Heart left ventricle (tissue), 13 donors: Measurements from ENCODE around the gene PDIK1L.

ENCODE experiments used
- POLR2A ChIP-seq, 2 donors: fragments of 450-650 bp; IDR thresholded peaks; one replicate each; pipeline ENCODE4 v1.6.1; 2017; ENCODE audit warnings: antibody characterized with exemption in 2 of 2, mild to moderate bottlenecking in 2 of 2, moderate library complexity in 2 of 2
- TF ChIP-seq, protein P1 (sequence below), 12 donors: fragments of 200-600 bp; sonication (generic) in 4 of 12; IDR thresholded peaks; one replicate each; pipeline versions ENCODE4 v1.5.0 to v1.8.0; 2018 to 2022; ENCODE audit warnings: antibody characterized with exemption in 12 of 12, mild to moderate bottlenecking in 5 of 12
- donor health status: ischemic (EF 13 %, LVEDD 7.1; RV severe dilation, severe dysfunction).
- donor health status: DM: no; HTN: yes; CAD: no.
- donor health status: DM: no; HTN: no; CAD: no.
- donor health status: ischemic (EF 25% LVEDD 6.9; RV normal size, moderate dysfunction).
- donor health status: ischemic (EF 25% LVEDD 5.7; RV mildly dilated, moderate dysfunction).
- donor health status: ischemic (EF 35%, LVEDD 5.7; RV mildly dilated, moderate dysfunction).
- donor health status: nonischemic (EF 11% LVEDD 7.7; RV severe dilation, severe dysfunction).
- donor health status: DM: yes; HTN: yes; CAD: no.
- donor health status: PGD.
- donor health status: ischemic (EF 29% LVEDD 5.4; RV normal size, mild dysfunction).
- donor health status: nonischemic (EF 23%, LVEDD 6.1; RV moderate dilation, normal function).

- TF ChIP-seq, protein P1, sequence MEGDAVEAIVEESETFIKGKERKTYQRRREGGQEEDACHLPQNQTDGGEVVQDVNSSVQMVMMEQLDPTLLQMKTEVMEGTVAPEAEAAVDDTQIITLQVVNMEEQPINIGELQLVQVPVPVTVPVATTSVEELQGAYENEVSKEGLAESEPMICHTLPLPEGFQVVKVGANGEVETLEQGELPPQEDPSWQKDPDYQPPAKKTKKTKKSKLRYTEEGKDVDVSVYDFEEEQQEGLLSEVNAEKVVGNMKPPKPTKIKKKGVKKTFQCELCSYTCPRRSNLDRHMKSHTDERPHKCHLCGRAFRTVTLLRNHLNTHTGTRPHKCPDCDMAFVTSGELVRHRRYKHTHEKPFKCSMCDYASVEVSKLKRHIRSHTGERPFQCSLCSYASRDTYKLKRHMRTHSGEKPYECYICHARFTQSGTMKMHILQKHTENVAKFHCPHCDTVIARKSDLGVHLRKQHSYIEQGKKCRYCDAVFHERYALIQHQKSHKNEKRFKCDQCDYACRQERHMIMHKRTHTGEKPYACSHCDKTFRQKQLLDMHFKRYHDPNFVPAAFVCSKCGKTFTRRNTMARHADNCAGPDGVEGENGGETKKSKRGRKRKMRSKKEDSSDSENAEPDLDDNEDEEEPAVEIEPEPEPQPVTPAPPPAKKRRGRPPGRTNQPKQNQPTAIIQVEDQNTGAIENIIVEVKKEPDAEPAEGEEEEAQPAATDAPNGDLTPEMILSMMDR (IDR thresholded peaks at IDR 0.05), result no peak
- TF ChIP-seq POLR2A (IDR thresholded peaks at IDR 0.05), result no peak
Measured at GRCh38 chr1:26164861-26165842, 53.5 kb downstream of the PDIK1L start.
